IPS-NIHi7 (cell line): Measurements from ENCODE around the gene KIF5C.

Source experiments
- DNase-seq: peaks from one replicate; pipeline ENCODE4 v3.0.0; 2012; ENCODE audit warnings: mixed read lengths; ENCODE audit errors: extremely low spot score

Gene KIF5C

GRCh38 chr2:149015926-149016563, 141.0 kb downstream of the KIF5C start:
- no peak for DNase-seq

DNA sequence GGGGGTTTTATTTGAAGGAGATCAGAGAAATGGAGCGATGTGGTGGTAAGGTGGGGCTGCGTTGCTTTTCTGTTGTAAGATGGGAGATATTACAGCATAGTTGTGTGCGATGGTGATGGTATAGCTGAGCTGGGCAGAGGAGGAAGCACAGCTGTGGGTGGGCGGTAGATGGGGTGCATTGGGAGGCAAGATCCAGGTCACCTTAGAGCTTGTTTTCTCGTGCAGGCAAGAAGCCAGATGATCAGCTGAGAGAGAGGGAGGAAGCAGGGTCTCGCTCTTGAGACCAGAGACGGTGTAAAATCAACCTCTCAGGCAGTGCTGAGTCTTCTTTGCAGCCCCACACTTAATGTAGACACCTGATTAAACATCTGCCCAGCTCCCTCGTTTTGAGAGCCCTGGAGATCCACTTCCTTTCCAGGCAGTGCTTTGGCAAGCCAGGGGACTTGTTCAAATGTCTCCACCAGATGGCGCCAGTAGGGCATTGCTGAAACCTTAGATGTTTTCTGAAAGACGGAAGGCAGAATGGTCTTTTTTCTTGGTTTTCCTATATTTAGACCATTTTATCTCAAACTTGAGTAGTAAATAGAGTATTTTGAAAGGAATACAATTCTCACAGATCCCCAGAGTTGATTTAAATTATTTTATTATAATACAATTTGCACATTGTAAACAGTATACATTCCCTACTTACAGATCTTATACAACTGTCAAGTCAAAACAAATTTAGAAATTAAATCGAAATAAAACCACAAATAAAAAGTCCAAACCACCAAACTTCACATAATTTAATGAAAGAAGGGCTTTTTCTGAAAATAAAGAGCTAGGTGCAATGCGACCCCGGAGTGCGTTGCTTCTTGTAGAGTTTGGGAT, 142.3 kb downstream of the KIF5C start:
- DNase-seq = peak; percentile 87

- DNase-seq = no peak
These were observed 144.0 kb downstream of the KIF5C start for GRCh38 chr2:149018981-149019380.

- DNase-seq = no peak
These were observed 144.7 kb downstream of the KIF5C start for GRCh38 chr2:149019768-149020167.

- no peak for DNase-seq
These were observed 145.4 kb downstream of the KIF5C start for GRCh38 chr2:149020432-149020851.

DNA sequence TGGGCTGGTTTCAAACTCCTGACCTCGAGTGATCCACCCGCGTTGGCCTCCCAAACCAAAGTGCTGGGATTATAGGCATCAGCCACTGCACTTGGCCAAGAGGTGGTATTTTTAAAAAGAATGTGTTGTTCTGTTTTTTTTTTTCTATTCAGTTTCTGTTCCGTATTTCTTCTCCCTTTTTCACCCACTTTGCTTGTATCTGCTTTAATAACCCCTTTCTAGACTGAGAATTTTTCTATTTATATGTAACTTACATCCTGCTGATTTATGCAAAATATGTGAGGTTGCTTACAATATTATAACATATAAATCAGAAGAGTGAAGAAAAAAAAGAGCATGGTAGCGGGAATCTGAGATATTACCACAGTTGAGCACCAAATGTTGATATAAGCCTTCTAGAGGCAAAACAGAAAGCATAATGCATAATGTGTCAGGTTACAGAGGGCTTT, 146.3 kb downstream of the KIF5C start:
- no peak for DNase-seq

GRCh38 chr2:149021761-149022160, 146.7 kb downstream of the KIF5C start:
- no peak for DNase-seq

- no peak for DNase-seq
These were observed 148.1 kb downstream of the KIF5C start for GRCh38 chr2:149023091-149023490.

DNA sequence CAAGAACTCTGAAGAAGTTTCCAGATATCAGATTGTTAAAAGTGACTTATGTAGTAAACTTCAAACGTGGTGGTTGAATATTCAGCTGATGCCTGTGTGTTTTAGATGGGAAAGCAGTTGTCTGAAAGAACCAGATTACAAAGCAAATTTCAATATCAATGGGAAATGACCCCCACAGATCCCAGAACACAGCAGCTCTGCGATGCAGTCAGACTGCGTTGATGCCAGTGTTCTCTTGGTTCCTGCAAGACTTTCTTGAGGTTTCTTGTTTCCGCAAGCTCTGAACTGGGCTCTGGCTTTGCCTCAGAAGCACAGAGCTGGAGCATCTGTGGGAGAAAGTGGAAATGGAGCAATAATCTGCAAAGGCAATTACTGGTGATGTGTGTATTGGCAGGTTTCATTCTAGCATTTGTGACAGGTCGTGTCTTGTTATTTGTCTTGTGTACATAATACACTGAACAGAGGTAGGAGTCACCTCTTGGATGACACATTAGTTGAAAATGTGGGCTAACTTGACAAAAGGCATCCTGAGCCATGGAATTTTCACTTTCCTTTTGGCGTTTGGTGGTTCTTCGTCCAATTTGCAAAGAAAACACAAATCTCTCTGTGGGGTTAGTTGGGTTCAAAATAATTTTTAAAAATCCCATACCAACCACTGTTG, 152.7 kb downstream of the KIF5C start:
- no peak for DNase-seq

DNA sequence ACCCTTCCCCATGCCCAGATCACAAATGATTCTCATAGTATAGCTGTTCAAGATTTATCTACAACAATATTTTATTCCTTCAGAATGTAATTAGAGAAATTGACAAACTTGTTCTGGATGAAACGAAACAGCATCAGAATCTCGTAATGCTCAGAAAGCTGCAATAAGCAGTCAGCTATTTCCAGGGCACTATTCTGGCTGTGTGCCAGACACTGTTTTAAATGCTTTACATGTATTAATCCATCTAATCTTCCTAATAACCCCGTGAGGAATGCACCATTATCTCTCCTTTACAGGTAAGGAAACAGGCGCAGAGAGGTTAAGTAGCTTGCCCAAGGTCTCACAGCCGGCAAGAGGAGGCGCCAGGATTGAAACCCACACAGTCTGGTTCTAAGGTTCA, 153.3 kb downstream of the KIF5C start:
- DNase-seq = no peak

GRCh38 chr2:149028891-149029290, 153.9 kb downstream of the KIF5C start:
- DNase-seq = no peak

DNA sequence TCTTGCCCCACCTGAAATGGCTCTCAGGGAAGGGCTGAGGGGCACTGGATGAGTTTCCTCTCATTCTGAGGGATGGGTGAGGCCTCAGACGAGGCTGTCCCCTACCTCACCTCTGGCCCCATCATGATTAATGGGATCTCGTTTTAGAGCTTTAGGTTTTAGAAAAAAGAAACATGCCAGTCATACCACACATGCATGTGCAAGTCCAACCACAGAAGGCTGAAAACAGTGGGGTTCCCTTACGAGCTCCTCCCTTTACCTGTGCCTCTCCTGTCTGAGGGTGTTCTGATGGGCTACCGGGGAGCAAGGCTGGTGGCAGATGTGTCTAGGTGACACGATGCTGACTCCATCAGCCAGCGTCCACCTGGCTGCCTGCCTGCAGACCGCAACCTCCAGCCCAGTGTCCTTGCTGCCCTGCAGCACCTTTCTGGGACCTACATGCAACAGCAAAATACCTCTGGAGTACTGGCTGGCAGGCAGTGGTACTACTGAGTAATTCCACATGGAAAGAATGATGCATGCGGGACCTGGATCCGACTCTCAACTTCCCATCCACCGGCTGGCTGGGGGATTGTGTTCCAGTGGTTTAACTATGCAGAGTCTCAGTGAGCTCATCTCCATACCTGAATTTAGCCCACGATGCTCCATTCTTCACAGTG, 154.4 kb downstream of the KIF5C start:
- DNase-seq = no peak

GRCh38 chr2:149031396-149031795, 156.4 kb downstream of the KIF5C start:
- DNase-seq = no peak

DNA sequence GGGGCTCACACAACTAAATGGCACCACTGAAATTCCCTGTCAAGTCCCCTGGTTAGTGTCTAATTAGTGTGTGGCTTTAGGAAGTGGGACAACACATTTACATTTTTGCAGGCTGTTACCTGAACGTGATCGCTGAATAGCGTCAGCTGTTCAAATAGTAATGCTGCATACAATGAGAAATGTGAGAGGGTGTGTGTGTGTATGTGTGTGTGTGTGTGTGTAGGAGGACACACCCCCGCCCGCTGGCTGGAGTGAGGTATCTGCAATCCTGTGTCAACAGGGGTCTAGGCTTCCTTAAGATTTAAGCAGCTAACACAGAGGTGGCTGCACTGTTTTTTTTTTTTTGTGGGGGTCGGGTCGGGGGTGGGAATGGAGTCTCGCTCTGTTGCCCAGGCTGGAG, 158.7 kb downstream of the KIF5C start:
- DNase-seq = no peak

- no peak for DNase-seq
These were observed 159.4 kb downstream of the KIF5C start for GRCh38 chr2:149034406-149034805.

- no peak for DNase-seq
These were observed 161.7 kb downstream of the KIF5C start for GRCh38 chr2:149036507-149037293.

- peak; percentile 59 for DNase-seq
These were observed 162.8 kb downstream of the KIF5C start for GRCh38 chr2:149037851-149038250.

DNA sequence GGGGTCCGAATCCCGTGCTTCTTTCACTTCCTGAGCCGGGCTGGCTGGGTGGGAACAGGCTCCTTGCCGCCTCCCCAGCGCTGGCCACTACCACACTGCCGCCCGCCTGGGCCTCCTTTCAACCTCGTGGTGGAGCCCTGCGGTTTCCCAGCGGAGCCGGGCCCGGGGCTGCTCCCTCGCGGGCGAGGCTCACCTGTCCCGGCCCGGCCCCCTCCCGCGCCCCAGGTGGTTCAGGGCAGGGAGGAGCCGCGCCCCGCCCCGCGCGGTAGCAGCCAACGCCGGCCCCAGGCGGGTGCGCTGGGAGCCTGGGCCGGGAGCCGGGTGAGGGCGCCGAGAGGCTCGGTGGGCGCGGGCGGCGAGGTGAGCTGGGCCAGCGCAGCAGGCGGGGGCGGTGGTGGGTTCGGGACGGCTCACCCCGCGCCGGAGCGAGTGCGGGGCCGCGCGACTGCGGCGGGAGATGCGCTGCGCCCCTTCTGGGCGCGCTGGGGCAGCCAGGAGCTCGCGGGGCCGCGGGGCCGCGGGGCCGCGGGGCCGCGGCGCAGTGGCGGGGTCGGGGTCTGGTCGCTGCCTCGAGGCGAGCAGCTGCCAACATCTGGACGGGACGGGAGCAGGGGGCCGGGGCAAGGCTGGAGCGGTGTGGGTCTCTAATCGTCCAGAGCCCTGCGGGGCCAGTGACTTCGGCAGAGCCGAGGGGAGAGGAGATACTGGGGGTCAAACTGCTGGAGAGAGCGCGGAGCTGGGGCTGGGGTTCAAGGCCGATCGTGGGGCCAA, 163.6 kb downstream of the KIF5C start, which contains the start of gene LYPD6B:
TSS of gene LYPD6B (plus strand) at position 258 of the 771 bp plus-strand sequence. CDS start 92,250 bp downstream, outside the sequence.
- DNase-seq = peak; percentile 69

GRCh38 chr2:149039213-149039724, 164.2 kb downstream of the KIF5C start:
- no peak for DNase-seq

GRCh38 chr2:149040451-149040850, 165.4 kb downstream of the KIF5C start:
- DNase-seq = peak; percentile 74
